ENCODE measurements around the gene RBP4. TPM values are rescaled to one million over a fixed set of nuclear protein-coding genes. Genes with fewer than 3 reads are reported as not detected.
A peak's percentile ranks its signal among the peaks of the same experiment; 100 is the strongest.
"Not testable (repeated sequence)": the region's sequence is repeated elsewhere in the genome, so short reads cannot be mapped to it uniquely, and the experiment has no call there.

Gene RBP4
- polyA plus RNA-seq, 1 donor = 1.00 TPM

- no peak for DNase-seq
Measured at GRCh38 chr10:93566435-93567276, 34.4 kb downstream of the RBP4 start, which contains the start of gene FFAR4. FFAR4 (plus strand) TSS chr10:93566665; CDS start chr10:93566721, 56 bp downstream.

DNA sequence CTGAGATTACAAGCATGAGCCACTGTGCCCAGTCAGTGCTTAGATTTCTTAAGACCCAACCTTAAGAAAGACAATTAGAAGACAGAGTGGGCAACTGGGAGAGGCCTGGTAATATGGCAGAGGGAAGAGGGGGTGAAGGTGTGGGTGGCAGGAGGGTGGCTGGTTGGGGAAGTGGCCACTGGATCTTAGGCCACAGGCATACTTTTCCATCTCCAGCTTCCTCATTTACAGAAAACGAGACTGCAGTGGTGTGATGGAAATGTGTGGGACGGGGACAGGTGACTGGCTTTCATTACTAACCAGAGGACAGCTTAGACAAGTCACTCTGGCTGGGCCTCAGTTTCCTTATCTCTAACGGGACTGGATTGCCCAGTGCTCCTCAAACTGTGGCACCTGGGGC, 35.6 kb downstream of the RBP4 start:
- DNase-seq = no peak

DNA sequence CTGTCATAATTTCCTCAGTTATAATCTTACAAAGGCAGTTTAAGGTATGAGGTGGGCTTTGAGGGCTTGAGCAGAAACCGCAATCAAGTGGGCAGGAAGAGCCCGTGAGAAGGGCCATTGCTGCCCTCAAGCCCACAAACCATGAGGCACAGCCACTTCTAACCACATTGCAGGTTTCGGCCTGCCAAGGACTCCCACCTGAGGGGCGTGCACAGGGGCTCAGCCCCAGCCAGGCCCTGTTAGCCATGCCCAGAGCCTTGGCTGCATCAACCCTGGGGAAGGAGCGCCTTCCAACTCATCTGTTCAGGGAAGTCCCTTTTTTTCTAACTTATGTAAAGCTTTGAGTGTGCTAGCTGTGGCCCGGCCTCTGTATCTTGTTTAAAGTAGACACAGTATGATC, 40.5 kb downstream of the RBP4 start:
- no peak for DNase-seq

DNA sequence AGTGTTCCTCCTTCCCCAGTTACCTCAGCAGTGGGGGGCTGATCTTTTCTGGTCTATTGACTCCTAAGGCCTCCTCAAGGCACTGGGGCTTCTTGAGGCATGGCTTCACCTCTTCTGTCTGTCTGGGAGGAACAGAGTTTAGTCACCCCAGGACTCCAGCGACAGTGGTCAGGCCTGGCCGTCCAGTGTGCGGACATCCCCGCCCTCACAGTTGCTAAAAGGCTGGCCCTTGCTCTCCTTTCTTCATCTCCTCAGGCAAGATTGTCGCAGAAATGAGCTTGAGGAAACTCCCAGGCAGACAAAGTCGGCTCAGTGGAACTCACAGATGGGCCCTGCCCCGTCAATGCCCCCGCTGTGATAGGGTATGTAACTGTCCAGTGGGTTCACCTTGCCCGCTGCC, 41.5 kb downstream of the RBP4 start:
- DNase-seq = no peak

DNA sequence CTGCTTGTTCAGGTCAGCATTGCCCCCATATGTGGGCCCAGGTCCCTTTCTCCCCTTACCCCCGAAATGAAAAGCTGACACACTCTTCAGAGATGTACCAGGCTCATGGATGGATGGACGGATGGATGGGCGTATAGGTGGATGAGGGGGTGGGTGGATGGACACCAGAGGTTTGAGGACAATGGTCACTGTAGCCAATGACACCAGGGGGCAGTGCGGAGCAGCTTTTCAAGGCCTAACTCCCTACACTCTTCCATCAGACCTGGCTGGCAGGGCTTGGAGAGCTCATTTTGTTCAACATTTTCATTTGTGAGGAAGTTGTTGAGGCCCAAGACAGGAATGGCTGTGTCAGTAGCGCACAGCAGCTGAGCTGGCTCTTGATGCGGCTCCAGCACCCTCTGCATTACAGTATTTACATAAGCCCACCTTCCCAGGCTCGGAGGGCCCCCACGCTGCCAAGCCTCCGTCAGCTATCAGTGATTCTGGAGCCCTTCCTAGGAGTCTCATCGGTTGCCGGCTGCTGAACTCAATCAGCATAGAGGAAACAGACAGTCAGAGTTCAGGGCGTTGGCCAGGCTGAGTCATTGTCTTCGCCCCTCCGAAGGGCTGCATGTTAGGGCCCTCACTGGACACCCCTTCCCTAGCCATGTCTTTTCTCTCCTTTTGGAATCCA, 46.1 kb downstream of the RBP4 start:
- peak; percentile 80 for DNase-seq

- DNase-seq = no peak
Measured at GRCh38 chr10:93554316-93554663, 46.7 kb downstream of the RBP4 start.

DNA sequence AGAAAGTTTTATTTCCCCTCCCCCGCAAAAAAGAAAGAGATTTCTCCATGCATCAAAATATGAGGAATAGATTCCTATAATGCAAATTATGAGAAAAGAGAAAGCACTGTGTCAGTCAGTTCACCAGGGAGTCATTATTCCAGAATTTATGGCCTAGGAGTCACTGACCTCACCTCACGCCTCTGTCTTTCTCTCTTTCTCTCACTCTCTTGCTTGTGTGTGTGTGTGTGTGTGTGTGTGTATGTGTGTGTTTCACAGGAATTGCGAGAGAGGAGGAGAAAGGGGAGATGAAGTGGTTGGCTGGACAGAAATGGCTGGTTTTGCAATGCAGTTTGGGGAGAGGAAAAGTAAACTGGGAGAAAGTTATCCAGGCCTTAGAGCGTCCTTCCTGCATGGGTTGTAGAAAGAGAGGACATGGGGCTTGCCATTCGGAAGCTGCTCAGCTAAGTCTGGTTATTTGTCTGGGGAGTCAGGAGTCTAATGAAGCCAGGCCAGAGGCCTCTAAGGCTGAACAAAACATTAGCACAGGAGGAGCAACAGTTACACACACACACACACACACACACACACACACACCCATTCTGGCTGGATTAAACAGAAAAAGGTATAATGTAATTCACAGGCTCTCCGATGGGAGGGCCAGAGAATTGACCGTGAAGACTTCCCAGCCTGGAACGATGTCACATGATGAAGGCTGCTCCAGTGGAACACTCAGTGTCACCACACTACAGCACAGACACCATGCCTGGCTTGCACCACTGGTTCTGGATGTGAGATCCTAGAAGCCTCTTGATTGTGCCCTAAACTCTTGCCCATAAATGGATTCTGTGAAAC, 47.3 kb downstream of the RBP4 start:
- DNase-seq = no peak

DNA sequence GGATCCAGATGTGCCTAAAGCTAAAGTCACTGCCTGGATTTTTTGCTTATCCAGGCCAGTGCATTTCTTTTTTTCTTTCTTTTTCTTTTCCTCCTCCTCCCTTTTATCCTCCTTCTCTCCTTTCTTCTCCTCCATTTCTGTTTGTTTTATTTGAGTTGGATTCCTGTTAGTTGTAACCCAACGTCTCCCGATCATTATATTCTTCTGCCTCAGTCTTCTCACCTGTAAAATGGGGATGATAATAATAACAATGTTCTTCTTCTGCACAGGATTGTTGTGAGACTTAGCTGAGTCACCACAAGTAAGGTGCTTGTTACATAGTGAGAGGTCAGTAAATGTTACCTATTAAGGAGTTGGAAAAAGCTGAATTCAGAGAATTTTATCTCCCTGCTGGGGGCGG, 48.3 kb downstream of the RBP4 start:
- DNase-seq = no peak

DNA sequence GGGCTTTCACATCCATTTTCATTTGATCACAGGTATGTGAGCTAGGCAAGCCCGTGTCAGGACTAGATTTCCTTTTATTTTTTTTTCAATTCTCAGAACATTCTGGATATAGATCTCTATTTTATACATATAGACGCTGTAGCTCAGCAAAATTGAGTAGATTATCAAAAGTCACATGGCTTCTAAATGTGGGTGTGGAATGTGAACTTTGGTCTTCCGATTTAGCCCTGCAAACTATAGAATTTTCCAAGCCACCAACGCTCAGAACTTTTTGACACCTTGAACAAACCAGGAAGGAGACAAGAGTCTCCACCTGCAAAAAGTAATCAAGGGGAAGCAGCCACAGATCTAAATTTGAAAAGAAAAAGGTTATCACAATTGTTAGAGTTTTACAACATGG, 50.4 kb downstream of the RBP4 start:
- DNase-seq = no peak

- no peak for DNase-seq
Measured at GRCh38 chr10:93548376-93549071, 52.5 kb downstream of the RBP4 start.

DNA sequence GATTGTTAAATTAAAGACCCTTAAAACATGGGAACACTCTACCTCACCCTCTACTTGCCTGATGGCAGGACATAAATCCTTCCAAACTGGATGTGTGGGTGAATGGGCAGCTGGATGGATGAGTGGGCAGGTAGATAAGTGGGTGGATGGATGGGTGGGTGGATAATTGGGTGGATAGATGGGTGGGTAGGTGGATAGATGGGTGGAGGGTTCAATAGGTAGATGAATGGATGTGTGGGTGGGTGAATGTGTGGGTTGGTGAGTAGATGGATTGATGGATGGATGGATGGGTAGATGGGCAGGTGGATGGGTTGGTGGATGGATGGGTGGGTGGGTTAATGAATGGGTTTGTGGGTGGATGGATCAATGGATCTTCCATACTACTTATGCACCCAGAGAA, 53.5 kb downstream of the RBP4 start:
- no peak for DNase-seq

DNA sequence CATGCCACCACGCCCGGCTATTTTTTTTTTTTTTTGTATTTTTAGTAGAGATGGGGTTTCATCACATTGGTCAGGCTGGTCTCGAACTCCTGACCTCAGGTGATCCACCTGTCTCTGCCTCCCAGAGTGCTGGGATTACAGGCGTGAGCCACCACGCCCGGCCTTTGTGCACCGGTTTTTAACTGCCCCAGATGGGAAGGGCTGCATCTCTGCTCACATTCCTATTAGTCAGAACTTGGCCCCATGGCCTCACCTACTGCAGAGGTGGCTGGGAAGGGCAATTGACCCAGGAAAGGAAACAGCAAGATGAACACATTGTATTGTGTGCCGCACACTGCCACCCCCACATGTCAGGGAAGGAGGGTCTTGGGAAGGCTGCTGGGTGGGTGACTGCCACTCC, 54.0 kb downstream of the RBP4 start:
- not testable (repeated sequence) for DNase-seq

GRCh38 chr10:93542358-93542791, 58.7 kb downstream of the RBP4 start:
- peak; percentile 45 for DNase-seq

Other genes with a start within 250 kb of the RBP4 start
- 29.2 TPM for gene MYOF, start 118.9 kb downstream of the RBP4 start, polyA plus RNA-seq (ENCODE audit: insufficient read length)
- gene CEP55, start 104.6 kb downstream of the RBP4 start, polyA plus RNA-seq (ENCODE audit: insufficient read length) = 21.6 TPM
- gene FFAR4, start 34.6 kb downstream of the RBP4 start, polyA plus RNA-seq (ENCODE audit: insufficient read length) = not detected
- 2.2 TPM for gene PDE6C, start 11.3 kb upstream of the RBP4 start, polyA plus RNA-seq (ENCODE audit: insufficient read length)
- 58.4 TPM for gene FRA10AC1, start 101.4 kb upstream of the RBP4 start, polyA plus RNA-seq (ENCODE audit: insufficient read length)
- gene LGI1, start 156.7 kb upstream of the RBP4 start, polyA plus RNA-seq (ENCODE audit: insufficient read length) = 7.0 TPM